ENCODE measurements around the gene GRIN3A.

- TF ChIP-seq, protein P1, sequence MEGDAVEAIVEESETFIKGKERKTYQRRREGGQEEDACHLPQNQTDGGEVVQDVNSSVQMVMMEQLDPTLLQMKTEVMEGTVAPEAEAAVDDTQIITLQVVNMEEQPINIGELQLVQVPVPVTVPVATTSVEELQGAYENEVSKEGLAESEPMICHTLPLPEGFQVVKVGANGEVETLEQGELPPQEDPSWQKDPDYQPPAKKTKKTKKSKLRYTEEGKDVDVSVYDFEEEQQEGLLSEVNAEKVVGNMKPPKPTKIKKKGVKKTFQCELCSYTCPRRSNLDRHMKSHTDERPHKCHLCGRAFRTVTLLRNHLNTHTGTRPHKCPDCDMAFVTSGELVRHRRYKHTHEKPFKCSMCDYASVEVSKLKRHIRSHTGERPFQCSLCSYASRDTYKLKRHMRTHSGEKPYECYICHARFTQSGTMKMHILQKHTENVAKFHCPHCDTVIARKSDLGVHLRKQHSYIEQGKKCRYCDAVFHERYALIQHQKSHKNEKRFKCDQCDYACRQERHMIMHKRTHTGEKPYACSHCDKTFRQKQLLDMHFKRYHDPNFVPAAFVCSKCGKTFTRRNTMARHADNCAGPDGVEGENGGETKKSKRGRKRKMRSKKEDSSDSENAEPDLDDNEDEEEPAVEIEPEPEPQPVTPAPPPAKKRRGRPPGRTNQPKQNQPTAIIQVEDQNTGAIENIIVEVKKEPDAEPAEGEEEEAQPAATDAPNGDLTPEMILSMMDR (IDR thresholded peaks at IDR 0.05), result no peak
- TF ChIP-seq POLR2A (IDR thresholded peaks at IDR 0.05), result no peak
These were observed 44.7 kb downstream of the GRIN3A start for GRCh38 chr9:101693546-101694336.

All from body of pancreas (tissue), 4 donors.